OCI-LY1 (cell line): ENCODE data around the gene MED27.

ENCODE experiments used
- H2AFZ ChIP-seq: fragments of 200-600 bp; sonication (generic), shearing (Covaris generic); 2 replicates; pipeline ENCODE4 v1.6.0; 2014; ENCODE audit warnings: antibody characterized with exemption, mild to moderate bottlenecking, low read length
- H3F3A ChIP-seq: fragments of 200-600 bp; sonication (generic), shearing (Covaris generic); 2 replicates; pipeline ENCODE4 v1.6.0; 2014; ENCODE audit warnings: mild to moderate bottlenecking, antibody characterized with exemption, low read length, moderate library complexity; ENCODE audit not compliant: insufficient read depth
- H3K27ac ChIP-seq: fragments of 200-600 bp; sonication (generic); 2 replicates; pipeline ENCODE4 v1.5.1; 2014; ENCODE audit warnings: low read length, mixed run types, mild to moderate bottlenecking, low read depth; ENCODE audit not compliant: poor library complexity, severe bottlenecking
- H3K27me3 ChIP-seq: fragments of 200-600 bp; sonication (generic); 2 replicates; pipeline ENCODE4 v1.6.0; 2014; ENCODE audit warnings: antibody characterized with exemption, mild to moderate bottlenecking, low read length, moderate library complexity; ENCODE audit not compliant: insufficient read depth
- H3K36me3 ChIP-seq: fragments of 200-600 bp; sonication (generic); 2 replicates; pipeline ENCODE4 v1.6.1; 2014; ENCODE audit warnings: mild to moderate bottlenecking, antibody characterized with exemption, low read length, moderate library complexity, mixed read lengths; ENCODE audit not compliant: insufficient read depth
- H3K4me1 ChIP-seq: fragments of 200-600 bp; sonication (generic); 2 replicates; pipeline ENCODE4 v1.5.1; 2014; ENCODE audit warnings: mild to moderate bottlenecking, low read length, moderate library complexity; ENCODE audit not compliant: insufficient read depth, severe bottlenecking
- H3K4me2 ChIP-seq: fragments of 200-600 bp; sonication (generic), shearing (Covaris generic); 2 replicates; pipeline ENCODE4 v1.6.1; 2014; ENCODE audit warnings: low read length
- H3K4me3 ChIP-seq: fragments of 200-600 bp; sonication (generic); 2 replicates; pipeline ENCODE4 v1.5.1; 2014; ENCODE audit warnings: low read length, low read depth, mild to moderate bottlenecking, mixed read lengths; ENCODE audit not compliant: poor library complexity, severe bottlenecking
- H3K79me2 ChIP-seq: fragments of 200-600 bp; shearing (Covaris generic); 2 replicates; pipeline ENCODE4 v1.6.1; 2016; ENCODE audit warnings: mixed run types, low read length, mixed read lengths; ENCODE audit not compliant: insufficient read depth
- H3K9ac ChIP-seq: fragments of 200-600 bp; sonication (generic), shearing (Covaris generic); 2 replicates; pipeline ENCODE4 v1.6.1; 2014; ENCODE audit warnings: mild to moderate bottlenecking, low read length, mixed read lengths
- H3K9me2 ChIP-seq: fragments of 200-600 bp; sonication (generic), shearing (Covaris generic); 2 replicates; pipeline ENCODE4 v1.6.1; 2014; ENCODE audit warnings: low read depth, mild to moderate bottlenecking, low read length, mixed read lengths
- H3K9me3 ChIP-seq: fragments of 200-600 bp; shearing (Covaris generic); 2 replicates; pipeline ENCODE4 v1.6.1; 2014; ENCODE audit warnings: low read length, mixed read lengths
- H4K20me1 ChIP-seq: fragments of 200-600 bp; sonication (generic), shearing (Covaris generic); 2 replicates; pipeline ENCODE4 v1.6.0; 2016; ENCODE audit warnings: mild to moderate bottlenecking, low read length; ENCODE audit not compliant: insufficient read depth
- EZH2 ChIP-seq: fragments of 200-600 bp; sonication (generic), shearing (Covaris generic); IDR thresholded peaks from 2 replicates; pipeline ENCODE4 v1.8.0; 2017; ENCODE audit warnings: borderline replicate concordance, mixed run types, mild to moderate bottlenecking, antibody characterized with exemption, low read length, moderate library complexity, mixed read lengths
- TF ChIP-seq, protein P1 (sequence below): fragments of 200-600 bp; sonication (generic), shearing (Covaris generic); IDR thresholded peaks from 2 replicates; pipeline ENCODE4 v1.5.1; 2017; ENCODE audit warnings: mild to moderate bottlenecking, antibody characterized with exemption, low read length, moderate library complexity, mixed read lengths

The MED27 gene

GRCh38 chr9:131892902-131893500, 186.7 kb downstream of the MED27 start:
- Histone ChIP-seq H3K27me3 (no peaks in the 10 kb centered on the region), H3K9ac (no peak overlapping the region), H3K4me3 (no peak overlapping the region), H3K36me3 (no peaks in the 10 kb centered on the region; the same call in 1 of the 2 replicates), H3K4me2 (no peak overlapping the region), H3K9me3 (no peaks in the 10 kb centered on the region), H2AFZ (no peak overlapping the region), H3K79me2 (no peaks in the 10 kb centered on the region), H3K27ac (no peak overlapping the region), H3K9me2 (no peaks in the 10 kb centered on the region), H3K4me1 (no peaks in the 10 kb centered on the region), H4K20me1 (no peaks in the 10 kb centered on the region), H3F3A (no peaks in the 10 kb centered on the region)
- TF ChIP-seq, protein P1, sequence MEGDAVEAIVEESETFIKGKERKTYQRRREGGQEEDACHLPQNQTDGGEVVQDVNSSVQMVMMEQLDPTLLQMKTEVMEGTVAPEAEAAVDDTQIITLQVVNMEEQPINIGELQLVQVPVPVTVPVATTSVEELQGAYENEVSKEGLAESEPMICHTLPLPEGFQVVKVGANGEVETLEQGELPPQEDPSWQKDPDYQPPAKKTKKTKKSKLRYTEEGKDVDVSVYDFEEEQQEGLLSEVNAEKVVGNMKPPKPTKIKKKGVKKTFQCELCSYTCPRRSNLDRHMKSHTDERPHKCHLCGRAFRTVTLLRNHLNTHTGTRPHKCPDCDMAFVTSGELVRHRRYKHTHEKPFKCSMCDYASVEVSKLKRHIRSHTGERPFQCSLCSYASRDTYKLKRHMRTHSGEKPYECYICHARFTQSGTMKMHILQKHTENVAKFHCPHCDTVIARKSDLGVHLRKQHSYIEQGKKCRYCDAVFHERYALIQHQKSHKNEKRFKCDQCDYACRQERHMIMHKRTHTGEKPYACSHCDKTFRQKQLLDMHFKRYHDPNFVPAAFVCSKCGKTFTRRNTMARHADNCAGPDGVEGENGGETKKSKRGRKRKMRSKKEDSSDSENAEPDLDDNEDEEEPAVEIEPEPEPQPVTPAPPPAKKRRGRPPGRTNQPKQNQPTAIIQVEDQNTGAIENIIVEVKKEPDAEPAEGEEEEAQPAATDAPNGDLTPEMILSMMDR = no peak
- TF ChIP-seq EZH2 = no peak

- TF ChIP-seq, protein P1 = no peak
- no peak for TF ChIP-seq EZH2
- H3K9me3 ChIP-seq = no peaks in the 10 kb centered on the region
These were observed 187.4 kb downstream of the MED27 start for GRCh38 chr9:131892162-131892707.

GRCh38 chr9:131891598-131891997, 188.1 kb downstream of the MED27 start:
- H3K79me2 ChIP-seq = no peaks in the 10 kb centered on the region
- H3K9ac ChIP-seq = no peak overlapping the region
- no peaks in the 10 kb centered on the region for H3K9me3 ChIP-seq
- H3K4me1 ChIP-seq = no peaks in the 10 kb centered on the region
- no peak overlapping the region for H3K4me2 ChIP-seq
- no peak overlapping the region for H3K4me3 ChIP-seq
- TF ChIP-seq, protein P1 = no peak
- TF ChIP-seq EZH2 = no peak
- H4K20me1 ChIP-seq = no peaks in the 10 kb centered on the region
- no peaks in the 10 kb centered on the region for H3K9me2 ChIP-seq
- no peak overlapping the region for H2AFZ ChIP-seq
- H3K27ac ChIP-seq = no peak overlapping the region
- no peaks in the 10 kb centered on the region for H3K27me3 ChIP-seq
- H3K36me3 ChIP-seq = no peaks in the 10 kb centered on the region; the same call in 1 of the 2 replicates
- H3F3A ChIP-seq = no peaks in the 10 kb centered on the region

More at GRCh38 chr9:131892162-131892707, 187.4 kb downstream of the MED27 start:
- Histone ChIP-seq H3K27me3 (no peaks in the 10 kb centered on the region), H3K36me3 (no peaks in the 10 kb centered on the region; the same call in 1 of the 2 replicates), H3K4me3 (no peak overlapping the region), H3F3A (no peaks in the 10 kb centered on the region), H2AFZ (no peak overlapping the region), H3K4me2 (no peak overlapping the region), H3K4me1 (no peaks in the 10 kb centered on the region), H3K9ac (no peak overlapping the region), H3K27ac (no peak overlapping the region), H3K79me2 (no peaks in the 10 kb centered on the region), H4K20me1 (no peaks in the 10 kb centered on the region), H3K9me2 (no peaks in the 10 kb centered on the region)
